DOHH2 (cell line): Measurements from ENCODE around the gene FOXN3.

Experiments used
- CTCF ChIP-seq: fragments of 200-600 bp; sonication (generic); IDR thresholded peaks from one replicate; pipeline ENCODE4 v1.5.1; 2014; ENCODE audit warnings: antibody characterized with exemption, mild to moderate bottlenecking, low read depth, low read length; ENCODE audit not compliant: poor library complexity, severe bottlenecking
- EZH2phosphoT487 ChIP-seq: fragments of 200-600 bp; sonication (generic); IDR thresholded peaks from 2 replicates; pipeline ENCODE4 v1.6.1; 2017; ENCODE audit warnings: borderline replicate concordance, mild to moderate bottlenecking, antibody characterized with exemption, low read length, moderate library complexity, mixed read lengths

GRCh38 chr14:89134640-89135039 is 282.4 kb downstream of the FOXN3 start:
- TF ChIP-seq CTCF (no peak), EZH2phosphoT487 (no peak)
